Chondrocyte (in vitro differentiated cells): ENCODE measurements around the gene PPIC. TPM values are rescaled to one million over a fixed set of nuclear protein-coding genes. Genes with fewer than 3 reads are reported as not detected.

Source experiments
- DNase-seq: peaks from one replicate; pipeline ENCODE4 v3.0.0; 2021; ENCODE audit warnings: mixed read lengths, low spot score
- H3K27ac Mint-ChIP-seq: one replicate; pipeline ENCODE4 v1.8.0; 2021; ENCODE audit warnings: mild to moderate bottlenecking, moderate library complexity, mixed read lengths; ENCODE audit not compliant: unreplicated experiment
- H3K27me3 Mint-ChIP-seq: 2 replicates; pipeline ENCODE4 v1.8.0; 2021; ENCODE audit warnings: low read depth, mixed read lengths
- H3K36me3 Mint-ChIP-seq: 2 replicates; pipeline ENCODE4 v1.8.0; 2021; ENCODE audit warnings: low read depth, mixed read lengths
- H3K4me1 Mint-ChIP-seq: 2 replicates; pipeline ENCODE4 v1.8.0; 2021; ENCODE audit warnings: low read depth, mild to moderate bottlenecking, mixed read lengths
- H3K4me3 Mint-ChIP-seq: one replicate; pipeline ENCODE4 v1.8.0; 2021; ENCODE audit warnings: mild to moderate bottlenecking, moderate library complexity, mixed read lengths; ENCODE audit not compliant: unreplicated experiment
- H3K9me3 Mint-ChIP-seq: 2 replicates; pipeline ENCODE4 v1.8.0; 2021; ENCODE audit warnings: low read depth, mixed read lengths
- total RNA-seq: library from RNA; stranded (reverse); gene quantifications from 3 replicates; pipeline ENCODE4 v1.2.1, GENCODE V29; 2021
- TF ChIP-seq, protein P1 (sequence below): fragments of 200-600 bp; sonication (generic); IDR thresholded peaks from 2 replicates; pipeline ENCODE4 v1.5.0; 2021; ENCODE audit warnings: antibody characterized with exemption, mild to moderate bottlenecking, moderate library complexity

Gene PPIC
- total RNA-seq, 1 donor from 2014 or later, result 122 TPM

DNA sequence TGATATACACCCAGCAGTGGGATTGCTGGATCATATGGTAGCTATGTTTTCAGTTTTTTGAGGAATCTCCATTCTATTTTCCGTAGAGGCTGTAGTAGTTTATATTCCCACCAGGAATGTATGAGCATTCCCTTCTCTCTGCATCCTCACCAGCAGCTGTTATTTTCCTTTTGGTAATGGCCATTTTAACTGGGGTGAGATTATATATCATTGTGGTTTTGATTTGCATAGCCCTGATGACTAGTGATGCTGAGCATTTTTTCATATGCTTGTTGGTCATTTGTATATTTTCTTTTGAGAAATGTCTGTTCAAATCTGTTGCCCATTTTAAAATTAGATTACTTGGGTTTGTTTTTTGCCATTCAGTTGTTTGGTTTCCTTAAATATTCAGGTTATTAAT is 11.2 kb upstream of the PPIC start:
- Mint-ChIP-seq H3K4me1 (no peaks in the 10 kb centered on the region), H3K9me3 (peaks cover 29% of the 10 kb centered on the region), H3K36me3 (peaks cover 22% of the 10 kb centered on the region), H3K4me3 (no peak overlapping the region), H3K27ac (no peak overlapping the region), H3K27me3 (peaks cover 17% of the 10 kb centered on the region)
- TF ChIP-seq, protein P1, sequence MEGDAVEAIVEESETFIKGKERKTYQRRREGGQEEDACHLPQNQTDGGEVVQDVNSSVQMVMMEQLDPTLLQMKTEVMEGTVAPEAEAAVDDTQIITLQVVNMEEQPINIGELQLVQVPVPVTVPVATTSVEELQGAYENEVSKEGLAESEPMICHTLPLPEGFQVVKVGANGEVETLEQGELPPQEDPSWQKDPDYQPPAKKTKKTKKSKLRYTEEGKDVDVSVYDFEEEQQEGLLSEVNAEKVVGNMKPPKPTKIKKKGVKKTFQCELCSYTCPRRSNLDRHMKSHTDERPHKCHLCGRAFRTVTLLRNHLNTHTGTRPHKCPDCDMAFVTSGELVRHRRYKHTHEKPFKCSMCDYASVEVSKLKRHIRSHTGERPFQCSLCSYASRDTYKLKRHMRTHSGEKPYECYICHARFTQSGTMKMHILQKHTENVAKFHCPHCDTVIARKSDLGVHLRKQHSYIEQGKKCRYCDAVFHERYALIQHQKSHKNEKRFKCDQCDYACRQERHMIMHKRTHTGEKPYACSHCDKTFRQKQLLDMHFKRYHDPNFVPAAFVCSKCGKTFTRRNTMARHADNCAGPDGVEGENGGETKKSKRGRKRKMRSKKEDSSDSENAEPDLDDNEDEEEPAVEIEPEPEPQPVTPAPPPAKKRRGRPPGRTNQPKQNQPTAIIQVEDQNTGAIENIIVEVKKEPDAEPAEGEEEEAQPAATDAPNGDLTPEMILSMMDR, result no peak
- no peak for DNase-seq

- H3K36me3 Mint-ChIP-seq, result peaks cover 14% of the 10 kb centered on the region
- peaks cover 19% of the 10 kb centered on the region for H3K9me3 Mint-ChIP-seq
- TF ChIP-seq, protein P1, result no peak
- H3K4me1 Mint-ChIP-seq, result no peaks in the 10 kb centered on the region
- H3K4me3 Mint-ChIP-seq, result no peak overlapping the region
- peaks cover 17% of the 10 kb centered on the region for H3K27me3 Mint-ChIP-seq
- no peak overlapping the region for H3K27ac Mint-ChIP-seq
- DNase-seq, result no peak
Measured at GRCh38 chr5:123046222-123046621, 9.7 kb upstream of the PPIC start.

- no peak for DNase-seq
- H3K36me3 Mint-ChIP-seq, result peaks cover 4% of the 10 kb centered on the region
- no peak overlapping the region for H3K4me3 Mint-ChIP-seq
- TF ChIP-seq, protein P1, result no peak
- peaks cover 13% of the 10 kb centered on the region for H3K27me3 Mint-ChIP-seq
- H3K4me1 Mint-ChIP-seq, result no peaks in the 10 kb centered on the region
- peaks cover 7% of the 10 kb centered on the region for H3K9me3 Mint-ChIP-seq
- no peak overlapping the region for H3K27ac Mint-ChIP-seq
Measured at GRCh38 chr5:123044926-123045617, 8.5 kb upstream of the PPIC start.

GRCh38 chr5:123039673-123040072 is 3.1 kb upstream of the PPIC start:
- peaks cover 7% of the 10 kb centered on the region for H3K27me3 Mint-ChIP-seq
- DNase-seq, result no peak
- H3K9me3 Mint-ChIP-seq, result no peaks in the 10 kb centered on the region

GRCh38 chr5:123037104-123037418 is 536 bp upstream of the PPIC start:
- no peak for DNase-seq
- Mint-ChIP-seq H3K36me3 (no peaks in the 10 kb centered on the region), H3K4me1 (peaks cover 20% of the 10 kb centered on the region), H3K27ac (peak overlapping the region; percentile 74), H3K9me3 (no peaks in the 10 kb centered on the region), H3K4me3 (peak overlapping the region; percentile 80), H3K27me3 (no peaks in the 10 kb centered on the region)
- TF ChIP-seq, protein P1, result peak; percentile 9

More at GRCh38 chr5:123039673-123040072, 3.1 kb upstream of the PPIC start:
- H3K27ac Mint-ChIP-seq, result no peak overlapping the region
- H3K4me1 Mint-ChIP-seq, result peaks cover 18% of the 10 kb centered on the region
- no peak overlapping the region for H3K4me3 Mint-ChIP-seq
- TF ChIP-seq, protein P1, result no peak
- peaks cover 2% of the 10 kb centered on the region for H3K36me3 Mint-ChIP-seq
